Liver (tissue), 9 donors: Measurements from ENCODE around the gene ANAPC16. TPM values are rescaled to one million over a fixed set of nuclear protein-coding genes. Genes with fewer than 3 reads are reported as not detected.

Source experiments
- DNase-seq: peaks from one replicate; pipeline ENCODE4 v3.0.0-alpha.2; 2017; ENCODE audit warnings: low spot score
- H3K27ac ChIP-seq, 2 donors: one replicate each; pipeline ENCODE4 v1.7.0; 2013; ENCODE audit warnings: inconsistent platforms in 2 of 2, low read length in 2 of 2, control low read depth in 1 of 2, low read depth in 1 of 2, mild to moderate bottlenecking in 1 of 2
- H3K27me3 ChIP-seq, 4 donors: one replicate each; pipeline versions ENCODE4 v1.6.1 to v1.7.0; 2013; ENCODE audit warnings: low read length in 3 of 4, inconsistent platforms in 1 of 4, mild to moderate bottlenecking in 1 of 4, moderate library complexity in 1 of 4; ENCODE audit not compliant: control insufficient read depth in 4 of 4, insufficient read depth in 4 of 4
- H3K36me3 ChIP-seq, 4 donors: one replicate each; pipeline versions ENCODE4 v1.6.1 to v1.7.0; 2013; ENCODE audit warnings: low read length in 3 of 4, mild to moderate bottlenecking in 3 of 4, low read depth in 1 of 4, moderate library complexity in 1 of 4; ENCODE audit not compliant: control insufficient read depth in 4 of 4, insufficient read depth in 3 of 4
- H3K4me1 ChIP-seq, 4 donors: one replicate each; pipeline versions ENCODE4 v1.6.1 to v1.7.0; 2013; ENCODE audit warnings: low read length in 3 of 4, mild to moderate bottlenecking in 3 of 4, moderate library complexity in 1 of 4; ENCODE audit not compliant: control insufficient read depth in 4 of 4, insufficient read depth in 4 of 4
- H3K4me3 ChIP-seq, 3 donors: one replicate each; pipeline versions ENCODE4 v1.6.1 to v1.7.0; 2013; ENCODE audit warnings: low read length in 3 of 3, control low read depth in 1 of 3, low read depth in 1 of 3, mild to moderate bottlenecking in 1 of 3
- H3K9ac ChIP-seq, 2 donors: one replicate each; pipeline ENCODE4 v1.7.0; 2013; ENCODE audit warnings: low read length in 2 of 2, mild to moderate bottlenecking in 2 of 2, moderate library complexity in 2 of 2, control low read depth in 1 of 2, low read depth in 1 of 2
- H3K9me3 ChIP-seq, 4 donors: one replicate each; pipeline versions ENCODE4 v1.6.1 to v1.7.0; 2013; ENCODE audit warnings: low read length in 3 of 4; ENCODE audit not compliant: control insufficient read depth in 4 of 4
- ATF3 ChIP-seq: IDR thresholded peaks from 2 replicates; pipeline ENCODE4 v1.6.1; 2016; ENCODE audit warnings: antibody characterized with exemption
- EGR1 ChIP-seq, 2 donors: IDR thresholded peaks; 2 replicates each; pipeline ENCODE4 v1.6.1; 2016 to 2018; ENCODE audit warnings: antibody characterized with exemption in 2 of 2, low read depth in 2 of 2
- FOXA1 ChIP-seq: IDR thresholded peaks from 2 replicates; pipeline ENCODE4 v1.6.1; 2016; ENCODE audit warnings: antibody characterized with exemption
- GABPA ChIP-seq, 2 donors: IDR thresholded peaks in 1 of 2; conservative IDR thresholded peaks in 1 of 2; 2 replicates each; pipeline ENCODE4 v1.6.1; 2016; ENCODE audit warnings: antibody characterized with exemption in 2 of 2, mild to moderate bottlenecking in 1 of 2, moderate library complexity in 1 of 2
- HNF4A ChIP-seq, 2 donors: conservative IDR thresholded peaks; 2 replicates each; pipeline ENCODE4 v1.6.1; 2016; ENCODE audit warnings: antibody characterized with exemption in 2 of 2, mild to moderate bottlenecking in 2 of 2
- JUND ChIP-seq, 2 donors: IDR thresholded peaks; 2 replicates each; pipeline ENCODE4 v1.6.1; 2016; ENCODE audit warnings: antibody characterized with exemption in 2 of 2
- MAX ChIP-seq: IDR thresholded peaks from 2 replicates; pipeline ENCODE4 v1.6.1; 2016; ENCODE audit warnings: antibody characterized with exemption
- RAD21 ChIP-seq, 2 donors: IDR thresholded peaks; 2 replicates each; pipeline ENCODE4 v1.6.1; 2016; ENCODE audit warnings: antibody characterized with exemption in 2 of 2, mild to moderate bottlenecking in 2 of 2
- REST ChIP-seq: IDR thresholded peaks from 2 replicates; pipeline ENCODE4 v1.6.1; 2016; ENCODE audit warnings: antibody characterized with exemption, mild to moderate bottlenecking
- RXRA ChIP-seq, 2 donors: IDR thresholded peaks; 2 replicates each; pipeline ENCODE4 v1.6.1; 2017 to 2018; ENCODE audit warnings: antibody characterized with exemption in 2 of 2, mild to moderate bottlenecking in 1 of 2
- TAF1 ChIP-seq: conservative IDR thresholded peaks from 2 replicates; pipeline ENCODE4 v1.6.1; 2016; ENCODE audit warnings: antibody characterized with exemption, mild to moderate bottlenecking
- YY1 ChIP-seq: IDR thresholded peaks from 2 replicates; pipeline ENCODE4 v1.6.1; 2016; ENCODE audit warnings: antibody characterized with exemption, mild to moderate bottlenecking
- ZBTB33 ChIP-seq: IDR thresholded peaks from 2 replicates; pipeline ENCODE4 v1.6.1; 2016; ENCODE audit warnings: antibody characterized with exemption
- WGBS: extraction: QIAGEN DNeasy Blood & Tissue Kit; methylation state at CpG from one replicate; pipeline ENCODE4 v1.1.7; 2013; 5-methylcytosine and 5-hydroxymethylcytosine counted together
- polyA plus RNA-seq, 2 donors: library from polyadenylated mRNA; stranded (reverse) in 1 of 2; unstranded in 1 of 2; fragments of 200-250 nt in 1 of 2; fragments of >200 nt in 1 of 2; fragmentation: Nextera tagmentation in 1 of 2; extraction: Ambion mirVana in 1 of 2; gene quantifications; one replicate each; pipeline versions ENCODE4 v1.2.1 to v1.2.3, GENCODE V29; 2013 to 2015
- total RNA-seq, 2 donors: library from RNA; depleted of rRNA; stranded (reverse); fragments of >200 nt; gene quantifications; one replicate each; pipeline ENCODE4 v1.2.3, GENCODE V29; 2014
- donor health status: healthy.
- donor health status: healthy.
- donor health status: healthy.
- donor health status: healthy.
- donor health status: healthy.

The ANAPC16 gene
- total and polyA plus RNA-seq, 4 donors: 36.8 to 96.3 (median 55.6) TPM

- TF ChIP-seq REST (no peak), YY1 (no peak)
These were observed 22.8 kb downstream of the ANAPC16 start (continued) for GRCh38 chr10:72238392-72239175.

- Histone ChIP-seq H3K4me3 (no peak overlapping the region), H3K36me3 (peaks cover 2 to 11% (median 9%) of the 10 kb centered on the region in 4 donors), H3K9ac (no peak overlapping the region), H3K4me1 (peaks cover 0 to 8% (median 3%) of the 10 kb centered on the region in 4 donors), H3K9me3 (no peaks in the 10 kb centered on the region), H3K27me3 (no peaks in the 10 kb centered on the region), H3K27ac (no peak overlapping the region)
- 79% methylated on average over 1 of the region's 1 CpG for WGBS
- DNase-seq: no peak
- TF ChIP-seq TAF1: no peak
- no peak for TF ChIP-seq YY1
- TF ChIP-seq EGR1 (IDR thresholded peaks at IDR 0.05; ENCODE audit: low read depth in 2 of 2): no peak
- no peak for TF ChIP-seq HNF4A (conservative IDR thresholded peaks at IDR 0.05)
- no peak for TF ChIP-seq REST
- no peak for TF ChIP-seq RAD21 (IDR thresholded peaks at IDR 0.05)
- TF ChIP-seq ATF3: no peak
These were observed 23.6 kb downstream of the ANAPC16 start for GRCh38 chr10:72239409-72239808.

- DNase-seq: no peak
- no peaks in the 10 kb centered on the region for H3K9me3 ChIP-seq
- peaks cover 0 to 8% (median 5%) of the 10 kb centered on the region in 4 donors for H3K36me3 ChIP-seq
- H3K4me3 ChIP-seq: no peak overlapping the region
- peaks cover 0 to 13% (median 6%) of the 10 kb centered on the region in 4 donors for H3K4me1 ChIP-seq
- H3K27ac ChIP-seq: no peak overlapping the region
- no peak overlapping the region for H3K9ac ChIP-seq
- 98% methylated on average over 7 of the region's 7 CpGs for WGBS
- no peaks in the 10 kb centered on the region for H3K27me3 ChIP-seq
- no peak for TF ChIP-seq ZBTB33
- TF ChIP-seq REST: no peak
- TF ChIP-seq RXRA (IDR thresholded peaks at IDR 0.05): no peak
- no peak for TF ChIP-seq JUND (IDR thresholded peaks at IDR 0.05)
- no peak for TF ChIP-seq MAX
- TF ChIP-seq FOXA1: no peak
- TF ChIP-seq YY1: no peak
- TF ChIP-seq ATF3: no peak
- TF ChIP-seq GABPA (IDR thresholded peaks at IDR 0.05 in 1 of 2, conservative IDR thresholded peaks at IDR 0.05 in 1 of 2): no peak
- TF ChIP-seq RAD21 (IDR thresholded peaks at IDR 0.05): no peak
These were observed 24.6 kb downstream of the ANAPC16 start for GRCh38 chr10:72240371-72240770.
